GM20431 (cell line): ENCODE data around the gene TAT.
"Not testable (repeated sequence)": the region's sequence is repeated elsewhere in the genome, so short reads cannot be mapped to it uniquely, and the experiment has no call there.

Source experiments
- in situ Hi-C: fragments of 300-500 bp; cut with MseI, MboI; formaldehyde crosslinking; loops from one replicate; pipeline ENCODE4 v1.15.0; 2020; ENCODE audit warnings: low sequenced_read_pairs; ENCODE audit not compliant: unreplicated experiment

Gene TAT

GRCh38 chr16:71589334-71589733, 12.4 kb upstream of the TAT start:
- in situ Hi-C loops = not testable (repeated sequence)

GRCh38 chr16:71585318-71585703, 8.4 kb upstream of the TAT start:
- in situ Hi-C loops = no loop called here

GRCh38 chr16:71584543-71585317, 7.8 kb upstream of the TAT start:
- in situ Hi-C loops = no loop called here

GRCh38 chr16:71582553-71582848, 5.6 kb upstream of the TAT start:
- in situ Hi-C loops = not testable (repeated sequence)

GRCh38 chr16:71574702-71575101, 2.2 kb downstream of the TAT start:
- in situ Hi-C loops = no loop called here

GRCh38 chr16:71573387-71574094, 3.4 kb downstream of the TAT start:
- in situ Hi-C loops = no loop called here

- in situ Hi-C loops = no loop called here
Observed at GRCh38 chr16:71572497-71573116, 4.3 kb downstream of the TAT start.

GRCh38 chr16:71570144-71570543, 6.7 kb downstream of the TAT start:
- in situ Hi-C loops = no loop called here

GRCh38 chr16:71569621-71570020, 7.3 kb downstream of the TAT start:
- in situ Hi-C loops = no loop called here

- in situ Hi-C loops = no loop called here
Observed at GRCh38 chr16:71568551-71568950, 8.3 kb downstream of the TAT start.

GRCh38 chr16:71567931-71568330, 9.0 kb downstream of the TAT start:
- in situ Hi-C loops = no loop called here

- in situ Hi-C loops = no loop called here
Observed at GRCh38 chr16:71565812-71566700, 10.8 kb downstream of the TAT start.

- in situ Hi-C loops = no loop called here
Observed at GRCh38 chr16:71564335-71564967, 12.4 kb downstream of the TAT start.

- in situ Hi-C loops = no loop called here
Observed at GRCh38 chr16:71562552-71562951, 14.3 kb downstream of the TAT start.

GRCh38 chr16:71561886-71562285, 15.0 kb downstream of the TAT start:
- in situ Hi-C loops = not testable (repeated sequence)

GRCh38 chr16:71559855-71560254, 17.0 kb downstream of the TAT start:
- in situ Hi-C loops = no loop called here

- in situ Hi-C loops = no loop called here
Observed at GRCh38 chr16:71557954-71558582, 18.8 kb downstream of the TAT start.

GRCh38 chr16:71557299-71557698, 19.6 kb downstream of the TAT start:
- in situ Hi-C loops = no loop called here

GRCh38 chr16:71555230-71555891, 21.5 kb downstream of the TAT start:
- in situ Hi-C loops = no loop called here
